Transverse colon (tissue), 4 donors: ENCODE data around the gene ZG16.

Experiments
- CTCF ChIP-seq, 5 experiments: fragments of 200-600 bp in 3 of 5; fragments of 450-650 bp in 2 of 5; sonication (generic) in 3 of 5; IDR thresholded peaks; 1 replicate in 2 of 5; 2 replicates in 3 of 5; pipeline ENCODE4 v1.5.1; 2016 to 2017; ENCODE audit warnings: antibody characterized with exemption in 5 of 5, inconsistent platforms in 3 of 5, mild to moderate bottlenecking in 2 of 5, moderate library complexity in 1 of 5
- POLR2AphosphoS5 ChIP-seq, 3 donors: sonication (generic); formaldehyde crosslinking; IDR thresholded peaks; one replicate each; pipeline ENCODE4 v1.6.1; 2016; ENCODE audit warnings: antibody characterized with exemption in 3 of 3

- TF ChIP-seq CTCF (IDR thresholded peaks at IDR 0.05) = no peak
- TF ChIP-seq POLR2AphosphoS5 (IDR thresholded peaks at IDR 0.05) = peak in 1 of 3 donors; percentile 19
Measured at GRCh38 chr16:29811896-29812665, 34.0 kb downstream of the ZG16 start, which contains the start of gene PRRT2.
